Neural cell (in vitro differentiated cells): ENCODE data around the gene FUBP1. TPM values are rescaled to one million over a fixed set of nuclear protein-coding genes. Genes with fewer than 3 reads are reported as not detected.

ENCODE experiments used
- H2AFZ ChIP-seq: fragments of 200-600, 300-800 bp; sonication (generic), shearing (Covaris generic); 2 replicates; pipeline ENCODE4 v1.6.0; 2014; ENCODE audit warnings: low read depth, mild to moderate bottlenecking, antibody characterized with exemption, low read length, moderate library complexity
- H3F3A ChIP-seq: fragments of 200-600 bp; shearing (Covaris generic); 2 replicates; pipeline ENCODE4 v1.6.1; 2016; ENCODE audit warnings: mild to moderate bottlenecking, moderate library complexity, mixed read lengths, antibody characterized with exemption, low read length; ENCODE audit not compliant: insufficient read depth, poor library complexity, severe bottlenecking
- H3K27ac ChIP-seq: fragments of 200-600, 300-800 bp; sonication (generic), shearing (Covaris generic); 2 replicates; pipeline ENCODE4 v1.5.1; 2014; ENCODE audit warnings: mild to moderate bottlenecking, low read length, moderate library complexity
- H3K27me3 ChIP-seq: fragments of 300-800, 200-600 bp; sonication (generic), shearing (Covaris generic); 2 replicates; pipeline ENCODE4 v1.6.0; 2014; ENCODE audit warnings: mild to moderate bottlenecking, low read depth, low read length, moderate library complexity; ENCODE audit not compliant: insufficient read depth
- H3K36me3 ChIP-seq: fragments of 300-800, 200-600 bp; sonication (generic), shearing (Covaris generic); 2 replicates; pipeline ENCODE4 v1.5.1; 2014; ENCODE audit warnings: mild to moderate bottlenecking, antibody characterized with exemption, low read length, moderate library complexity; ENCODE audit not compliant: insufficient read depth
- H3K4me2 ChIP-seq: fragments of 300-800, 200-600 bp; sonication (generic), shearing (Covaris generic); 2 replicates; pipeline ENCODE4 v1.6.0; 2014; ENCODE audit warnings: mild to moderate bottlenecking, low read length
- H3K4me3 ChIP-seq: fragments of 300-800, 200-600 bp; sonication (generic), shearing (Covaris generic); 2 replicates; pipeline ENCODE4 v1.5.1; 2014; ENCODE audit warnings: mild to moderate bottlenecking, low read length, moderate library complexity
- H3K79me2 ChIP-seq: fragments of 200-600 bp; shearing (Covaris generic); replicated peaks from 2 replicates; pipeline ENCODE4 v1.6.0; 2014; ENCODE audit warnings: mild to moderate bottlenecking, low read length, moderate library complexity; ENCODE audit not compliant: insufficient read depth
- H3K9ac ChIP-seq: fragments of 300-800, 200-600 bp; sonication (generic), shearing (Covaris generic); 2 replicates; pipeline ENCODE4 v1.6.1; 2016; ENCODE audit warnings: mild to moderate bottlenecking, low read length, mixed read lengths
- H3K9me2 ChIP-seq: fragments of 200-600 bp; shearing (Covaris generic); 2 replicates; pipeline ENCODE4 v1.6.1; 2016; ENCODE audit warnings: mild to moderate bottlenecking, low read length, mixed read lengths; ENCODE audit not compliant: insufficient read depth
- H3K9me3 ChIP-seq: fragments of 200-600, 300-800 bp; sonication (generic), shearing (Covaris generic); 2 replicates; pipeline ENCODE4 v1.6.1; 2016; ENCODE audit warnings: mild to moderate bottlenecking, mixed run types, low read length, moderate library complexity, mixed read lengths
- H4K20me1 ChIP-seq: fragments of 200-600 bp; shearing (Covaris generic); 2 replicates; pipeline ENCODE4 v1.6.1; 2016; ENCODE audit warnings: mild to moderate bottlenecking, mixed run types; ENCODE audit not compliant: insufficient read depth
- CTCF ChIP-seq: fragments of 450-650 bp; IDR thresholded peaks from 2 replicates; pipeline ENCODE4 v1.5.1; 2014; ENCODE audit warnings: antibody characterized with exemption, mild to moderate bottlenecking, moderate library complexity; ENCODE audit not compliant: poor library complexity, severe bottlenecking
- EP300 ChIP-seq: fragments of 450-650 bp; conservative IDR thresholded peaks from 2 replicates; pipeline ENCODE4 v1.6.1; 2014; ENCODE audit warnings: antibody characterized with exemption, mild to moderate bottlenecking, moderate library complexity; ENCODE audit not compliant: poor library complexity, severe bottlenecking
- EZH2 ChIP-seq: fragments of 200-600, 300-800 bp; shearing (Covaris generic), sonication (generic); IDR thresholded peaks from 2 replicates; pipeline ENCODE4 v1.6.1; 2014; ENCODE audit warnings: antibody characterized with exemption, low read length, borderline replicate concordance, mild to moderate bottlenecking; ENCODE audit not compliant: insufficient read depth, poor library complexity, severe bottlenecking
- MXI1 ChIP-seq: fragments of 450-650 bp; conservative IDR thresholded peaks from 2 replicates; pipeline ENCODE4 v1.6.1; 2014; ENCODE audit warnings: antibody characterized with exemption, mild to moderate bottlenecking; ENCODE audit not compliant: poor library complexity, severe bottlenecking
- POLR2AphosphoS5 ChIP-seq: IDR thresholded peaks from 2 replicates; pipeline ENCODE4 v1.6.1; 2012
- RAD21 ChIP-seq: fragments of 450-650 bp; conservative IDR thresholded peaks from 2 replicates; pipeline ENCODE4 v1.6.1; 2014; ENCODE audit warnings: antibody characterized with exemption, mild to moderate bottlenecking, moderate library complexity
- REST ChIP-seq: IDR thresholded peaks from 2 replicates; pipeline ENCODE4 v1.6.1; 2012; ENCODE audit warnings: borderline replicate concordance
- SMC3 ChIP-seq: fragments of 450-650 bp; conservative IDR thresholded peaks from 2 replicates; pipeline ENCODE4 v1.6.1; 2014; ENCODE audit warnings: antibody characterized with exemption, mild to moderate bottlenecking, moderate library complexity; ENCODE audit not compliant: poor library complexity
- TAF1 ChIP-seq: IDR thresholded peaks from 2 replicates; pipeline ENCODE4 v1.6.1; 2012; ENCODE audit warnings: low read depth
- polyA plus RNA-seq: library from polyadenylated mRNA; depleted of rRNA; stranded (reverse); fragments of >200 nt; gene quantifications from 2 replicates; pipeline ENCODE4 v1.2.3, GENCODE V29; 2014

FUBP1 gene
- polyA plus RNA-seq, 1 donor from 2014 or later: 630 TPM

- Histone ChIP-seq H3K4me3 (peak overlapping the region; percentile 68), H3K79me2 (peaks cover 27% of the 10 kb centered on the region)
- no peak for TF ChIP-seq POLR2AphosphoS5
- no peak for TF ChIP-seq TAF1
- TF ChIP-seq MXI1: no peak
- TF ChIP-seq REST: no peak
- no peak for TF ChIP-seq EZH2
- TF ChIP-seq SMC3: no peak
- TF ChIP-seq RAD21: no peak
Observed at GRCh38 chr1:78006521-78006920, 27.6 kb upstream of the FUBP1 start.

GRCh38 chr1:78005755-78006154, 26.9 kb upstream of the FUBP1 start:
- Histone ChIP-seq H3K27me3 (no peaks in the 10 kb centered on the region), H2AFZ (no peak overlapping the region), H4K20me1 (no peaks in the 10 kb centered on the region), H3K9ac (peak overlapping the region; percentile 62), H3K4me3 (peak overlapping the region; percentile 68), H3K4me2 (peak overlapping the region; percentile 85), H3K27ac (peak overlapping the region; percentile 75), H3F3A (no peaks in the 10 kb centered on the region), H3K36me3 (no peaks in the 10 kb centered on the region), H3K9me2 (no peaks in the 10 kb centered on the region), H3K9me3 (no peaks in the 10 kb centered on the region), H3K79me2 (peaks cover 27% of the 10 kb centered on the region)
- no peak for TF ChIP-seq EP300
- TF ChIP-seq EZH2: no peak
- no peak for TF ChIP-seq TAF1
- TF ChIP-seq RAD21: no peak
- TF ChIP-seq SMC3: no peak
- no peak for TF ChIP-seq CTCF
- TF ChIP-seq MXI1: no peak
- TF ChIP-seq REST: no peak
- no peak for TF ChIP-seq POLR2AphosphoS5

More at GRCh38 chr1:78006521-78006920, 27.6 kb upstream of the FUBP1 start:
- no peak overlapping the region for H3K27ac ChIP-seq
- peak overlapping the region; percentile 51 for H3K4me2 ChIP-seq
- H3K27me3 ChIP-seq: no peaks in the 10 kb centered on the region
- no peaks in the 10 kb centered on the region for H3F3A ChIP-seq
- H3K9me2 ChIP-seq: no peaks in the 10 kb centered on the region
- H3K9me3 ChIP-seq: no peaks in the 10 kb centered on the region
- H2AFZ ChIP-seq: no peak overlapping the region
- no peaks in the 10 kb centered on the region for H4K20me1 ChIP-seq
- H3K36me3 ChIP-seq: no peaks in the 10 kb centered on the region
- no peak overlapping the region for H3K9ac ChIP-seq
